Right ventricle myocardium superior (tissue), 1 donor: ENCODE data around the gene PDP2. TPM values are rescaled to one million over a fixed set of nuclear protein-coding genes. Genes with fewer than 3 reads are reported as not detected.
"Not testable (repeated sequence)": the region's sequence is repeated elsewhere in the genome, so short reads cannot be mapped to it uniquely, and the experiment has no call there.

Experiments used
- ATAC-seq: fragments of 200-7000 bp; cut with Tn5 transposase; one replicate; pipeline ENCODE4 v1.9.1; 2020; ENCODE audit warnings: mild to moderate bottlenecking; ENCODE audit not compliant: poor library complexity
- DNase-seq: peaks from one replicate; pipeline ENCODE4 v3.0.0-alpha.2; 2020
- intact Hi-C: fragments of 100-400 bp; cut with DNase I; formaldehyde crosslinking; loops from one replicate; pipeline ENCODE4 v1.11.2; 2022
- total RNA-seq: library from RNA; stranded (reverse); fragmentation: NEBNext Ultra II Directional; extraction: Animal tissue kit (Norgen Biotek cat#: 25700); gene quantifications from one replicate; pipeline ENCODE4 v1.2.1, GENCODE V29; 2021
- donor health status: DM: no; HTN: yes; CAD: no; lungs with severe emphysema.

The PDP2 gene
- total RNA-seq, 1 donor from 2014 or later: 3.3 TPM

GRCh38 chr16:66874079-66874775, 6.1 kb upstream of the PDP2 start:
- intact Hi-C loops: loop anchor here (5.0 kb wide), 1 partner anchor 147 kb away; no protein-coding TSS in a partner anchor
- DNase-seq: no peak
- ATAC-seq: no peak

DNA sequence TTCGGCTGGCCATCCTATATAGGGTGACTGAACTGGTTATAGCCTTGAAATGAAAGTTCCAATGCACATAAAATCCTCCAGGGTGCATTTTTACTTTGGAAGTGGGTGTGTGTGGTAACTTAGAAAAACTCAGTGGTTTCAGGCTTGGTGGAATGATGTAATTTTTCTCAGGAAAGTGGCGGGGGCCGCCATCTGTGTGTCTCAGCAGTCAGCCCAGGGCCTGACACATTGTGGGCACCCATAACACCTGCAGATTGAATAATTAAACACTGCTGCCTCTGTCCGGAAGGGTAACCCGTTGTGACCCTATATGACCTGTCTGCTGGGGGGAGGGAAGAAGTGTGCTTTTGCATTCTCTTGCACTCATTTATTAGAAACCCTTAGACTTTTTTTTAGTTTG, 2.2 kb upstream of the PDP2 start:
- DNase-seq: no peak

DNA sequence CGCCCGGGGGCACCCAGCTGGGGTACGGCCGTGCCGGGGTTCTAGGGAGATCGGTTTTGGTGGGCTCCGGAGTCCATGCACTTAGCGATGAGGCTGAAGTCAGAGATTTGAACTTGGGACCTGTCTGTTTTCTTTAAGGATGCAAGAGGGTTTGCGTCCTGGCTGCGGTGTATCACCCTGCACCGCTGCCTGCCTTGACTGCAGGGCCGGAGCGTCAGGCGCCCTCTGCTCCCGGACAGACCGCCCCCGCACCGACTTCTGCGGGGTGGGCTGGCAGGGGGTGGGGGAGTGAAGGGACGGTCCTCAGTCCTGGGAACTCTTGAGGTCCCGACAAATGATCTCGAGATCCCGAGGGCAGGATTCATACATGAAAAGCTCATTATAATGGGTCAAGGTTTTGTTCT, 701 bp downstream of the PDP2 start:
- ATAC-seq: peak; percentile 9
- intact Hi-C loops: no loop called here
- no peak for DNase-seq

More for the DNA sequence above, 2.2 kb upstream of the PDP2 start:
- intact Hi-C loops: no loop called here
- no peak for ATAC-seq

DNA sequence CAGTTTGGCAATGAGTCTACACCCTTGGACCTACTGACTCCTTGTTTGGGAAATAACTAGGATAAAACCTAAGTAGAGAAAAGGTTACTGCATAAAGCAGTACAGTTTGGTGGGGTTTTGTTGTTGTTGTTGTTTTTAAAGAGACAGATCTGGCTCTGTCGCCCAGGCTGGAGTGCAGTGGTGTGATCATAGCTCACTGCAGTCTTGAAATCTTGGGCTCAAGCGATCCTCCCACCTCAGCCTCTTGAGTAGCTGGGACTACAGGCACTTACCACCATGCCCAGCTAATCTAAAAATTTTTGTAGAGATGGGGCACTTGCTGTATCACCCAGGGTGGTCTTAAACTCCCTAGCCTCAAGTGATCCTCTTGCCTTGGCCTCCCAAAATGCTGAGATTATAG, 1.2 kb downstream of the PDP2 start:
- intact Hi-C loops: no loop called here
- no peak for ATAC-seq
- DNase-seq: no peak

- DNase-seq: no peak
- intact Hi-C loops: no loop called here
- no peak for ATAC-seq
These were observed 1.7 kb downstream of the PDP2 start for GRCh38 chr16:66881964-66882508.

DNA sequence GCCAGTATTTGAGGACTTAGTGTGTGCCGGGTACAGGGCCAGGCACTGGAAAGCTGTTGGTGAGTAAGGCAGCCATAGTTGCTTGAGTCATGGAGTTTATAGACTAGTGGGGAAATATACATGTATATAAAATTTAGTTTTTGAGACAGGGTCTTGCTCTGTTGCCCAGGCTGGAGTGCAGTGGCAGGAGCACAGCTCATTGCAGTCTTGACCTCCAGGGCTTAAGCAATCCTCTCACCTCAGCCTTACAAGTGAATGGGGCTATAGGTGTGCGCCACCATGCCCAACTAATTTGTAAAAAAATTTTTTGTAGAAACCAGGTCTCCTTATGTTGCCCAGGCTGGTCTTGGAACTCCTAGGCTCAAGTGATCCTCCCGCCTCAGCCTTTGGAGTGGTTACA, 2.4 kb downstream of the PDP2 start:
- no peak for DNase-seq
- intact Hi-C loops: no loop called here
- ATAC-seq: no peak

- DNase-seq (no peak), ATAC-seq (no peak)
- intact Hi-C loops: no loop called here
These were observed 5.2 kb downstream of the PDP2 start for GRCh38 chr16:66885491-66885890.

DNA sequence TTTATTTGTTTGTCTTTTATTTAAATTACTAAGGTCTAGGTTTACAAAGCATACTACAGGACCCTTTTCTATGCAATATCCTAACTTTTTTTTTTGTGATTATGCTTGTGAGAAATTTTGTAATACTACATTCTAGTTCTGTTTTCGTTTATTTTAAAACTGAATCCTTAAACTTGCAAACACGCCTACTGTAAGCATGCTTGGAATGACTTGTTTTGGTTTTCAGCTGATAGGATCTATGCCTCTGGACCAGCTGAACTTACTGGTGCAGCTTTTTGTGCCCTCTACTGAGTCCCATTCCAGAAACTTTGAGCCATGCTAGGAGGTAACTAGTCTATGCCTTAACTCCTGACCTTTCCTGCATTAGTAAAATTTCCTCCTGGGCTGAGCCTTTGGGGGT, 6.0 kb downstream of the PDP2 start:
- ATAC-seq (no peak), DNase-seq (no peak)
- intact Hi-C loops: no loop called here

DNA sequence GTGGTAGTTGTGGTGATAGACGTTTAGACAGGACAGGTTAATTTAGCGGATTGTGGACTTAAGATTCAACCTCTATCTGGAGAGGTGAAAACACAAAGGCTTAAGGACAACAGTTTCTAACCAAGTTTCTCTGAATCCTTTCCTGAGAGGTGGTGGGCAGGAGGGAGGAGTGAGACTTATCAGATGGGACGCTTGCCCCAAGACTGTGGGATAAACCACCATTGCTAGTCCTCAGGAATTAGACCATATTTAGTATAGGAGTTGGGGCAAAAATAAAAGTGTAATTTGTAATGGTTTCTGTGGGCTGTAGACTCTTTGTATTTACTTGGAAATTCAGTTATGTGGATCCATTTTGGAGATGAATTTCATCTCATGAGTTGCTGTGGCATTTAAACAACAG, 6.6 kb downstream of the PDP2 start:
- no peak for ATAC-seq
- intact Hi-C loops: no loop called here

DNA sequence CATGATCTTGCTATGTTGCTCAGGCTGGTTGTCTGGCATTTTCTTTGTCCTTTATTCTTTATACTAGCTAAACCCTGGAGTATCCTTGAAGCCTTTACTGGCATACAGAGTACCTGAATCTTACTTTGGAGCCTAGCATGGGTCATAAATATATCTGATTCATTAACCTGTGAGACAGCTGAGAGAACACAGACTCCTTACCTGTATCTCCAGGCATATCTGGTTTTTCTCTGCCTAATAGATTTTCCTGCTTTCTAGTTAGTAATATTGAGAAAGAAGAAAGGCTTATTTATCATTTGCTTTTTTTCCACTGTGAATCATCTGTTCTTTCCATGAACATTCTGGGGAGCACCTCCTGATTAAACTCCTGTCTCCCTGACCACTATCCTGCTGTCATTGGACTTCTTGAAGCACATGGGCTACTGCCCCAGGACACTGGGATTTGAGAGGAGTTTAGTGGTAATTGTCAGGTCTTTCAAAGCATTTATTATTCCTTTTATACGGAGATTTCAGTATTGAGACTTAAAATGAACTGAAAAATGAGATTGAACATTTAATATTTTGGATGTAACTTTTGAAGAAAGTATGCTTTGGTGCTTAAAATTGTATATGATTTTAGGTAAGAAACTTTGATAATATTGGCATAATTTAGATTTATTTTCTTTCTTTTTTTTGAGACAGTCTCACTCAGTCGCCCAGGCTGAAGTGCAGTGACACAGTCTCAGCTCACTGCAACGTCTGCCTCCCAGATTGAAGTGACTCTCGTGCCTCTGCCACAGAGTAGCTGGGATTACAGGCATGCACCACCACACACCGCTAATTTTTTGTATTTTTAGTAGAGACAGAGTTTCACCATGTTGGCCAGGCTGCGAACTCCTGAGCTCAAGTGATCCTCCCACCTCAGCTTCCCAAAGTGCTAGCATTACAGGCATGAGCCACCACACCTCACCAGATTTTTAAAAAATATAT, 8.6 kb downstream of the PDP2 start:
- intact Hi-C loops: no loop called here
- ATAC-seq (no peak), DNase-seq (no peak)

More for the DNA sequence above, 6.6 kb downstream of the PDP2 start:
- no peak for DNase-seq

GRCh38 chr16:66889622-66890021, 9.3 kb downstream of the PDP2 start:
- no peak for DNase-seq
- no peak for ATAC-seq
- intact Hi-C loops: no loop called here

- DNase-seq (no peak), ATAC-seq (no peak)
- intact Hi-C loops: no loop called here
These were observed 10.5 kb downstream of the PDP2 start for GRCh38 chr16:66890799-66891198.

DNA sequence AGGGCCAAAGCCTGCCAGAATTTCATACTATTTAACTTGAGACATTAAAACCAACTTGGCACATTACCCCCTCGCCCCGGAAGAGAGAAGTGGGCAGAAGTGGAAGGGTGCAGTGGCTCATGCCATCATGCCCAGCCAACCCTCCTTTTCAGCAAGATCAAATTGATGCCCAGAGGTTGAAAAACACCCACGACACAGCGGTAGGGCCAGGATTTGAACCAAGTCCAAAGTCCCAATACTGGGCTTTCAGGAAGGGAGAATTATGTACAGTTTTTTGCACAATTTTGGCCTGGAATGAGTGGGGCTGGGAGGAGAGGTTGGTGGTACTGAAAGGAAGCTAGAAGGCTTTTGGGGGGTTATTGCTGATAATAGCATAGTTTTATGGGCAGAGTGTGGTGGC, 11.0 kb downstream of the PDP2 start:
- DNase-seq: no peak

DNA sequence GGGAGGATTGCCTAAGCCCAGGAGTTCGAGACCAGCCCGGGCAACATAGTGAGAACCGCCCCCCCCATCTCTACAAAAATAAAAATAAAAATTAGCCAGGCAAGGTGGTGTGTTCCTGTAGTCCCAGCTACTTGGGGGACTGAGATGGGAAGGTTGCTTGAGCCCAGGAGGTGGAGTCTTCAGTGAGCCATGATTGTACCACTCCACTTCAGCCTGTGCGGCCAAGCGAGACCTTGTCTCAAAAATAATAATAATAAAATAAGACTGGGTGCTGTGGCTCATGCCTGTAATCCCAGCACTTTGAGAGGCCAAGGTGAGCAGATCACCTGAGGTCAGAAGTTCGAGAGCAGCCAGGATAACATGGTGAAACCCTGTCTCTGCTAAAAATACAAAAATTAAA, 11.5 kb downstream of the PDP2 start:
- ATAC-seq (no peak), DNase-seq (no peak)
- intact Hi-C loops: no loop called here

More for the DNA sequence above, 11.0 kb downstream of the PDP2 start:
- intact Hi-C loops: no loop called here
- no peak for ATAC-seq

DNA sequence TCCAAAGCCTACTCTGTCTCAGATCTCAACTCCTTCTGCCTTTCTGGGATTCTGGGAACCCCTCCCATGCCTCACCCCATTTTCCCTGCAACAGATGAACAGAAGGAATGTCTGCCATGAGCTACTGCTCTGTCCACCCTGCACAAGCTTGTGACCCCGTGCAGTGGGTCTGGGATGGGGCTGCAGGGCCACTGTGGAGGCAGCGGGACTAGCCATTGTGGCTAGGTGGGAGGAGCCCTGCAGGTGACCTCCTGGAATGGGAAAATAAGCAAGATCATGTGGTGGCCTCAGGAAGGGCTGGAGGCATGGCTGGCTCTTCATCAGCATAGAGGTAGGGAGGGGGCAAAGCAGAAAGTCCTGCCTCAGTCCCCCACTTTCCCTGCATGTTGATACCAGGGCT, 13.7 kb downstream of the PDP2 start:
- ATAC-seq (no peak), DNase-seq (no peak)
- intact Hi-C loops: no loop called here

DNA sequence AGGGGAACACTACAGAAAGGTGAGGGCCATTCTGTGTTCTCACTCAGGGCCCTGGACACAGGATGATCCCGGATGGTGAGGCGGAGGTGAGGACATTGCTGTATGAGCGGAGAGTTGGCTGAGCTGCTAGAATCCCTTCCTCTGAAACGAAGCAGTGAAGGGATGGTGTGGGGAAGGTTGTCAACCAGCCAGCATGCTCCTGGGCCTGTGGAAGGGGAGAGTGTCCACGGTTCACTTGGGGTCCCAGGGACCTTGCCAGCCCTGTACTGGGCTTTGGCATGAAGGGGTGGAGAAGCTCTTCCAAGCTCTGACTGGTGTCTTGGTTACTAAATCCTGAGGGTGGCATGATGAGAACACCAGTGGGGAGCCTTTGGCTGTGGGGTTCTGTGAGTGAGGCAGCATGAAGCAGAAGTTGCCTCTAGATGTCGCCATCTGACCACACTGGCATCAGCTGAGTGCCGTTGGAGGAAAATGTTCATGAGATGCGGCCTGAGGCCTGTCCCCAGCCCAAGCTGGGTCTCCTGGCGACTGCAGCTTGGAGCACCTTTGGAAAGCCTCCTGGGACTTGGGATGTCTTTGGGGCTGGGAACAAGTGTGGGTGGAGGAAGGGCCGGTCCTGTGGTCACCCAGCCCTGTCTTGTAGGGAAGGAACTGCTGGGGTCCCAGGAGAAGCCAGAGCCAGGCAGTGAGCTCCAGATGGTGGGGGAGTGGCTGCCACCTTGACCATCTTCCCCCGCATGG, 14.8 kb downstream of the PDP2 start:
- ATAC-seq (peak; percentile 82), DNase-seq (peak; percentile 68)
- intact Hi-C loops: no loop called here

GRCh38 chr16:66895689-66895979, 15.3 kb downstream of the PDP2 start:
- DNase-seq: no peak
- no peak for ATAC-seq
- intact Hi-C loops: no loop called here

DNA sequence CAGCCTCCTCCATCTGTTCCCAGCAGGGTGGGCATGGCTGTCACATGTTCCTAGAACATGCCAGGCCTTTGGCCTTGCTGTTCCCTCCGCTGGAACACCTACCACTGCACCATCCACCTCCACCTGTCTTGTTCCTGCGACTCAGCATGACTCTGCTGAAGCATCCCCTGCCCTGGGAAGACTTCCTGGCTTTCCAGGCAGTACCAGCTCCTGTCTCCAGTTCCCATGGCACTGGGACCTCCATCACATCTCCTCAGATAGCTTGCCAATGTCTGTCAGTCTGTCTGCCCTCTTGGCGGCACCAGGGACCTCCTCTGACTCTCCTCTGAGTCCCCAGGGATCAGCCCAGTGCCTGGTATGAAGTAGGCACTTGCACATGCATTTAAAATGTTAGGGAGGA, 15.7 kb downstream of the PDP2 start:
- intact Hi-C loops: no loop called here
- no peak for ATAC-seq
- no peak for DNase-seq

- ATAC-seq, intact Hi-C loops, DNase-seq: not testable (repeated sequence)
These were observed 16.4 kb downstream of the PDP2 start for GRCh38 chr16:66896682-66897081.
